ENCODE data around the gene CEP97.
A peak's percentile ranks its signal among the peaks of the same experiment; 100 is the strongest.

CEP97 gene

DNA sequence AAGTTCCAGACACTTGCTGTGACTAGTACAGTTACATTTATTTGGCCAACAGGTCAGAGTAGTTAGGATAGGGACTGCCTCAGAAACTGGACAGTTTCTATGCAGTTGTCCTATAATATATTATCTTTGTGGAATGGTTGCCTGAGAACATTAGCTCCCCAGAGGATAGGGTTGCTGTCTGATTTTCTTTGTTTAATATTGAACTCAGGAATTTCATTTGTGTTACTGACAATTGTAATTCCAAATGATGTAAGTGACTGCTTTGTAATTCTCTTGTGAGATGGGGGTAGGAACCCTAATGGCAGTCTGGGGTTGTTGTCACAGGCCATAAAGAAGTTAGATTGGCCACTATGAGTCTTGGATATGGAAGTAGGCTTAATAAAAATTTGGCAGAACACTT, 56.8 kb downstream of the CEP97 start:
- TF ChIP-seq, protein P1, sequence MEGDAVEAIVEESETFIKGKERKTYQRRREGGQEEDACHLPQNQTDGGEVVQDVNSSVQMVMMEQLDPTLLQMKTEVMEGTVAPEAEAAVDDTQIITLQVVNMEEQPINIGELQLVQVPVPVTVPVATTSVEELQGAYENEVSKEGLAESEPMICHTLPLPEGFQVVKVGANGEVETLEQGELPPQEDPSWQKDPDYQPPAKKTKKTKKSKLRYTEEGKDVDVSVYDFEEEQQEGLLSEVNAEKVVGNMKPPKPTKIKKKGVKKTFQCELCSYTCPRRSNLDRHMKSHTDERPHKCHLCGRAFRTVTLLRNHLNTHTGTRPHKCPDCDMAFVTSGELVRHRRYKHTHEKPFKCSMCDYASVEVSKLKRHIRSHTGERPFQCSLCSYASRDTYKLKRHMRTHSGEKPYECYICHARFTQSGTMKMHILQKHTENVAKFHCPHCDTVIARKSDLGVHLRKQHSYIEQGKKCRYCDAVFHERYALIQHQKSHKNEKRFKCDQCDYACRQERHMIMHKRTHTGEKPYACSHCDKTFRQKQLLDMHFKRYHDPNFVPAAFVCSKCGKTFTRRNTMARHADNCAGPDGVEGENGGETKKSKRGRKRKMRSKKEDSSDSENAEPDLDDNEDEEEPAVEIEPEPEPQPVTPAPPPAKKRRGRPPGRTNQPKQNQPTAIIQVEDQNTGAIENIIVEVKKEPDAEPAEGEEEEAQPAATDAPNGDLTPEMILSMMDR (IDR thresholded peaks at IDR 0.05) = no peak

DNA sequence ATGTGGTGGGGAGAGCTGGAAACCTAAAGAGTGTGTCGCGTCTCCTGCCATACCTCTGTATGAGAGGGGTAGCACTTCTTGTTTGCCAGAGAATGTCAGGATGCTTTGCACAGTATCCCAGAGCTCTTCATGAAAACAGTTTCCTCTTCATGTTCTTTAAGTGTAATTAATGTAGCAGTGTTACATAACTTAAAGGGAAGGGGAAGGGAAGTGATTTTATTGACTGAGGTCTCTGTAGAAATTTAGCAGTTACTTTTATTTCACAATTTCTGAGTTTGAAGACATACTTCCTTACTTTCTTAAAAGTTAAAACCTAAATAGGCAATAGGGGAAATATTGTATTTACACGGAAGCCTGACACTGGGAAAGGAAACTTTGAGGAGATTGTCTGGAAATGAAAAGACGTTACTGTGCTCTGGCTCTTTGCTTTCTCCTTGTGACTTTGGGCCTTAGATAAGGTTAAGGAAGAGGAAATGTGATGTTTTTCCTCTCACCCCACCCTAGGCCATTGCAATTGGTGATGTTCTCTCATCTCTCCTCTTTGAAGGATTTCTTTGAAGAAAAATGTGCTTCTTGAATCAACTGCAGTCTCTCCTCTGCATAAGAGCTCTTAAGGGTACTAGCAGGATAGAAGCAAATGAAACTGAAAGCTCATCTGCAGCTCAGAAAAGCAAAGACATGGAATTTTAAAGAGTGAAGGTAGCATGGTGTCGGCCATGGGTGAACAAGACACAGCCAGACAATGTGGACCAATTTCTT, 60.6 kb downstream of the CEP97 start:
- TF ChIP-seq, protein P1 (IDR thresholded peaks at IDR 0.05) = no peak

DNA sequence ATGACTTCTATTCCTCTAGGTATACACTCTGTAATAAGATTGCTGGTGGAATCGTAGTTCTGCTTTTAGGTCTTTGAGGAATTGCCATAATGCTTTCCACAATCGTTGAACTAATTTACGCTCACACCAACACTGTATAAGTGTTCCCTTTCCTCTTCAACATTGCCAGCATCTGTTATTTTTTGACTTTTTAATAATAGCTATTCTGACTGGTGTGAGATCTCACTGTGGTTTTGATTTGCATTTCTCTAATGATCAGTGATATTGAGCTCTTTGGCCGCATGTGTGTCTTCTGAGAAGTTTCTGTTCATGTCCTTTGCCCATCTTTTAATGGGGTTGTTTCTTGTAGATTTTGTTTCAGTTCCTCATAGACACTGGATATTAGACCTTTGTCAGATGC, 67.4 kb downstream of the CEP97 start:
- TF ChIP-seq, protein P1 (IDR thresholded peaks at IDR 0.05) = no peak

DNA sequence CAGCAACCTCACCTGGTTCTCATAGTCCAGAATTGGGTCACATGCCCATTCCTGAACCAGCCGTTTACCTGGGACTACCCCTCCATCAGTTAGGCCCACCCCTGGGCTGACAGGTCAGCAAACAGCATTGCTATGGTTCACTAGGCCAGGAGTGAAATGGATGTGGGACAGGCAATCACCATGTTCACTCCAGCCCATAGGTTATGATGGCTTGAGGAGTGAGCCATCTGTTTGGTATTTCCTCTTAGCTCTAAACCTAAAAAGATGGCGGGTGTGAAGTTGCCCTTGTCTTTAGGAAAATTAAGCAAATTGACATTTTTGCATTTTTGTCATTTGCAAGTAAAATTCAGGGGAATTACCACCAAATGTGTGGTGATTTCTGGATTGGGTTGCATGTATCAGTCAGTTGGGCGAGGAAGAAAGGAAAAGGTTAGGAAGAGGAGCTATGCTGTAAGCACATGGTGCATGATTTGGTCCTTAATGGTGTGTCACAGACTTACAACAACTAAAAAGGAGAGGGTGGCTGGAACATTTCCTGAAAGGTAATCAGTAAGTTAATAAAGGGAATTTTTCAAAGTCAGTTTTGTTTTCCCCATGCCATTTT, 71.8 kb downstream of the CEP97 start:
- TF ChIP-seq, protein P1 (IDR thresholded peaks at IDR 0.05) = no peak

DNA sequence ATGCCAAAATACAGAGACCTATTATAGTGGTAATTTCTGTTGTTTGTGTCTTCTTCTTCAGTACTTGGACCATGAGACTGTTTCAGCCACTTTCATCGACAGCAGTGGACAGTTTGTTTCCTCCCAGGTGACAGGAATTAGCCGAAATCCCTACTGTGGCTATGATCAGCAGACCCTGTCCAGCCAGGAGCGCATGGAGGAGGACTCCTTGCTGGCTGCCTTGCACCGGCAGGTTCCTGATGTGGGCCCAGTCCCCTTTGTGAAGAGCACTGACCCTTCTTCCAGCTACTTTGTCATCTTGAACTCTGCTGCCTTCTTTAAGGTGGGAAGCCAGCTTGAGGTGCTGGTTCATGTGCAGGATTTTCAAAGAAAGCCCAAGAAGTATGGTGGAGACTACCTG, 76.8 kb downstream of the CEP97 start:
- TF ChIP-seq, protein P1 (IDR thresholded peaks at IDR 0.05) = no peak

DNA sequence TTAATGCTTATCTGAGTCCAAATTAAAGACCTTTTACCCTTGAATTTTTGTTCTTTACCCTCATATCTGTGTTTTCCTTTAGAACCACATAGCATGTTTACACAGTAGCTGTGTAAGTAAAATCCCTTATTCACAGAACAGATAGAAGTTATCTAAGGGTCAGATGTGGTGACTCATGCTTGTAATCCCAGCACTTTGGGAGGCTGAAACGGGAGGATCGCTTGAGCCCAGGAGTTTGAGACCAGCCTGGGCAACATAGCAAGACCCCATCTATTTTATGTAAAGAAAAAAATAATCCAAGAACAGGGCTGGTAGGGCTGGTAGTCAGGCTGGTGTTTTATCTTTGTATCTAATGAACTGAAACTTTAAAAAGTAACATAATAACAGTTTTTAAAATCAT, 77.8 kb downstream of the CEP97 start:
- TF ChIP-seq, protein P1 (IDR thresholded peaks at IDR 0.05) = no peak

DNA sequence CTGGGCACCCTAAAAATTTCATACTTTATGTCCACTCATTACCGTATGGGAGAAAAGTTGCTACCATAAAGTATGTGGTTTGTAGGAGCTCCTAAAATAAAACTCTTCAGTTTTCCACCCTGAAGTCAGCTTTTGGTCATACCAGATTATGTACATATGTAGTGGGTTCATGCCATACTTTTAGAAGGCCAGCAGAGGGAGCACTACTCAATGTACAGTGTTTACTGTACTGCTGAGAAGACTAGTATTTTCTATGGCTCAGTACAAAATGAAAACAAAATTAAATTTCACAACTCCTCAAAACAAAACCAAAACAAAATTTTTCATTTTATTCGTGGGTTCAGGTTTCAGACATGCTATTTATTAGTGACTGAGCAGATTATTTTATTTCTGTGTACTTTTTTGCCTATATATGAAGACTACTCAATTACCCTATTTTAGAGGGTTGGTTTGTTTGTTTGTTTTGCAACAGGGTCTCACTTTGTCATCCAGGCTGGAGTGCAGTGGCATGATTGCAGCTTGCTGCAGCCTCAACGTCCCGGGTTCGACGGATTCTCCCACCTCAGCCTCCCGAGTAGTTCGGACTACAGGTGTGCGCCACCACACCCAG, 78.9 kb downstream of the CEP97 start:
- TF ChIP-seq, protein P1 (IDR thresholded peaks at IDR 0.05) = peak; percentile 87
